ENCODE data around the gene ETNK2. TPM values are rescaled to one million over a fixed set of nuclear protein-coding genes. Genes with fewer than 3 reads are reported as not detected.

Gene ETNK2
- total and polyA plus RNA-seq, 2 of the 13 experiments (the other 11 are each of a cell fraction or from before 2014, with no cell fraction given): 15.5 to 42.8 TPM

DNA sequence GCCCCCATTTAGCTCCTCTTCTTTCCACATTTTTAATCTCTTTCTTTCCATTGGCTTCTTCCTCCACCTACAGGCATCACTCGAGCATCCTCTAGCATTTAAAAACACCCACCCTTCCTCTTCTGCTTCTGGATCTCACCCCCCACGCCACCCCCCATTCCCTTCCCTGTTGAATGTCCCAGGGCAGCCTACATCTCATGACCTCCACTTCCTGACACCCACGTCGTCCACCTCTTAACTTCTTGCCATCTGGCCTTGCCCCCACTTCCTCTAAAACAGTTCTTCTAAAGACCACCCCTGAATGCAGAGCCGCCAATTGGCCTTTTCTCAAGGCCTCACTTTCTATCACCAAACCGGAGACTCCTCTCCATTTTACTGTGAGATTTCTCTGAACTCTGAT is 6.1 kb upstream of the ETNK2 start (continued):
- TF ChIP-seq, protein P1, sequence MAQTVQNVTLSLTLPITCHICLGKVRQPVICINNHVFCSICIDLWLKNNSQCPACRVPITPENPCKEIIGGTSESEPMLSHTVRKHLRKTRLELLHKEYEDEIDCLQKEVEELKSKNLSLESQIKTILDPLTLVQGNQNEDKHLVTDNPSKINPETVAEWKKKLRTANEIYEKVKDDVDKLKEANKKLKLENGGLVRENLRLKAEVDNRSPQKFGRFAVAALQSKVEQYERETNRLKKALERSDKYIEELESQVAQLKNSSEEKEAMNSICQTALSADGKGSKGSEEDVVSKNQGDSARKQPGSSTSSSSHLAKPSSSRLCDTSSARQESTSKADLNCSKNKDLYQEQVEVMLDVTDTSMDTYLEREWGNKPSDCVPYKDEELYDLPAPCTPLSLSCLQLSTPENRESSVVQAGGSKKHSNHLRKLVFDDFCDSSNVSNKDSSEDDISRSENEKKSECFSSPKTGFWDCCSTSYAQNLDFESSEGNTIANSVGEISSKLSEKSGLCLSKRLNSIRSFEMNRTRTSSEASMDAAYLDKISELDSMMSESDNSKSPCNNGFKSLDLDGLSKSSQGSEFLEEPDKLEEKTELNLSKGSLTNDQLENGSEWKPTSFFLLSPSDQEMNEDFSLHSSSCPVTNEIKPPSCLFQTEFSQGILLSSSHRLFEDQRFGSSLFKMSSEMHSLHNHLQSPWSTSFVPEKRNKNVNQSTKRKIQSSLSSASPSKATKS (CRISPR knock-in tag; IDR thresholded peaks at IDR 0.05): no peak

DNA sequence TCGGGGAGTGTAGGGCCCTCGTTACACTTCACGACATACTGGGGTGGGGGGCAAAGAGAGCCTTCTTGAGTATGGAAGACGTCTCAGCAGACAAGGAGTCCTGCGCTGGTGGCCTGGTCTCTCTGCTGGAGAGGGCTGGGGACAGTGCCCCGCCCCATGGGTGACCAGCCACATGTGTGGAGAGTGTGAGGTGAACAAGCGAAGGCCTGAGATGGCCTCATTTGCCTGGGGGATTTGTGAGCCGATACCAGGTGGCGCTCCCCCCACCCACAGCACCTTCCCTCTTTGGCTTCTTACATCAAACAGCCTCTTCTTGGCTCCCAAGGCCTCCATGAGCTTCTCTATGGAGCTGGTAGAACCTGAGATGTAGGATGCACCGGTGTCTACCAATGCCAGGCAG is 4.0 kb upstream of the ETNK2 start:
- no peaks in the 10 kb centered on the region for H3K36me3 ChIP-seq (replicated peaks in 1 of 2; ENCODE audit: control insufficient read depth in 1 of 2, insufficient read depth in 2 of 2, low read length in 2 of 2)
- in situ Hi-C loops (cut with HindIII; ENCODE audit: extremely low pct_ligation_motif_present, low pct_unique_long_range_greater_than_20kb): loop anchor here (5.0 kb wide), 1 partner anchor 56 kb away; the partner anchor contains the start of gene GOLT1A
- CTCF ChIA-PET (ENCODE audit: low intra/inter-chr PET ratio, low total read pairs): no interaction called here
- peaks cover 7 to 17% of the 10 kb centered on the region in 2 experiments; a peak in 3 of 5 replicates for H3K27me3 ChIP-seq (ENCODE audit: control insufficient read depth in 1 of 2, insufficient read depth in 2 of 2, low read length in 2 of 2)
- DNase-seq (ENCODE audit: low spot score): no peak
- no peak overlapping the region for H3K4me3 ChIP-seq (replicated peaks in 1 of 3; ENCODE audit: insufficient read depth in 1 of 3, low read depth in 2 of 3, low read length in 3 of 3)
- POLR2A ChIA-PET: no interaction called here
- H3K4me1 ChIP-seq (ENCODE audit: insufficient read depth, low read length): peaks cover 40% of the 10 kb centered on the region
- H3K79me2 ChIP-seq (ENCODE audit: insufficient read depth, low read length): no peaks in the 10 kb centered on the region
- no peak overlapping the region for H2AFZ ChIP-seq (ENCODE audit: low read length)
- no peak overlapping the region for H3K4me2 ChIP-seq (ENCODE audit: low read depth, low read length)
- no peak for FAIRE-seq
- 66% methylated on average over 10 of the region's 10 CpGs for WGBS (ENCODE audit: low lambda C conversion rate)
- no peak overlapping the region for H3K27ac ChIP-seq (ENCODE audit: extremely low read length, insufficient read depth, low read length)
- no peak for ATAC-seq
- TF ChIP-seq ZNF879 (CRISPR knock-in tag; IDR thresholded peaks at IDR 0.05): no peak
- TF ChIP-seq NFIB (CRISPR knock-in tag; IDR thresholded peaks at IDR 0.05; ENCODE audit: borderline replicate concordance): no peak
- TF ChIP-seq, protein P2, sequence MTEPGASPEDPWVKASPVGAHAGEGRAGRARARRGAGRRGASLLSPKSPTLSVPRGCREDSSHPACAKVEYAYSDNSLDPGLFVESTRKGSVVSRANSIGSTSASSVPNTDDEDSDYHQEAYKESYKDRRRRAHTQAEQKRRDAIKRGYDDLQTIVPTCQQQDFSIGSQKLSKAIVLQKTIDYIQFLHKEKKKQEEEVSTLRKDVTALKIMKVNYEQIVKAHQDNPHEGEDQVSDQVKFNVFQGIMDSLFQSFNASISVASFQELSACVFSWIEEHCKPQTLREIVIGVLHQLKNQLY (CRISPR knock-in tag; IDR thresholded peaks at IDR 0.05): no peak
- no peak for TF ChIP-seq ZNF614 (CRISPR knock-in tag; IDR thresholded peaks at IDR 0.05; ENCODE audit: borderline replicate concordance)
- TF ChIP-seq RAD51 (IDR thresholded peaks at IDR 0.05; ENCODE audit: borderline replicate concordance): no peak
- H3K9ac ChIP-seq (ENCODE audit: insufficient read depth, low read depth, low read length): no peak overlapping the region
- BruUV-seq (replicated peaks): no TSS peak
- H4K20me1 ChIP-seq (ENCODE audit: insufficient read depth, low read length): no peaks in the 10 kb centered on the region
- H3K9me3 ChIP-seq (ENCODE audit: low read length): no peaks in the 10 kb centered on the region
- intact Hi-C loops (cut with micrococcal nuclease; ENCODE audit: unreplicated experiment): loop anchor here (10.0 kb wide), 1 partner anchor 219 kb away; no protein-coding TSS in a partner anchor
